IMR-90 (cell line): Measurements from ENCODE around the gene TSPY10. TPM values are rescaled to one million over a fixed set of nuclear protein-coding genes. Genes with fewer than 3 reads are reported as not detected.
"Not testable (repeated sequence)": the region's sequence is repeated elsewhere in the genome, so short reads cannot be mapped to it uniquely, and the experiment has no call there.

Experiments used
- ATAC-seq: fragments of 200-7000 bp; cut with Tn5 transposase; 2 replicates; pipeline ENCODE4 v1.9.1; 2020; ENCODE audit warnings: low read depth, mild to moderate bottlenecking, moderate library complexity
- BruUV-seq: library from RNA; stranded (reverse); fragments of 400-500 nt; replicated peaks from 2 replicates; lab custom pipeline; 2021; lab: Mats Ljungman, UMichigan
- CTCF ChIA-PET: fragments of 300-600 bp; formaldehyde crosslinking; extraction: SDS; loops from one replicate; lab custom pipeline; 2021; ENCODE audit warnings: antibody characterized with exemption; lab: Yijun Ruan, JAX
- POLR2A ChIA-PET: fragments of 300-600 bp; sonication (Branson Sonifier 250); formaldehyde crosslinking; loops from one replicate; lab custom pipeline; 2022; ENCODE audit warnings: antibody characterized with exemption; ENCODE audit not compliant: unreplicated experiment; lab: Charles Lee
- DNase-seq: peaks from one replicate; pipeline ENCODE4 v3.0.0; 2013
- H2AFZ ChIP-seq: replicated peaks from 2 replicates; pipeline ENCODE3; 2013; ENCODE audit warnings: low read length, mild to moderate bottlenecking; ENCODE audit not compliant: poor library complexity
- H2AK5ac ChIP-seq: 2 replicates; pipeline ENCODE4 v1.6.1; 2013; ENCODE audit warnings: low read depth, low read length, inconsistent platforms
- H2AK9ac ChIP-seq: replicated peaks from 2 replicates; pipeline ENCODE3; 2013; ENCODE audit warnings: mild to moderate bottlenecking, low read depth, low read length, moderate library complexity; ENCODE audit not compliant: poor library complexity
- H2BK120ac ChIP-seq: 2 replicates; pipeline ENCODE4 v1.6.1; 2013; ENCODE audit warnings: low read depth, low read length, inconsistent platforms
- H2BK15ac ChIP-seq: 3 replicates; pipeline ENCODE4 v1.6.1; 2013; ENCODE audit warnings: low read depth, low read length, inconsistent platforms
- H2BK20ac ChIP-seq: 2 replicates; pipeline ENCODE4 v1.6.1; 2013; ENCODE audit warnings: low read depth, mild to moderate bottlenecking, inconsistent platforms, low read length, moderate library complexity
- H2BK5ac ChIP-seq: 2 replicates; pipeline ENCODE4 v1.6.1; 2013; ENCODE audit warnings: mild to moderate bottlenecking, low read depth, low read length, inconsistent platforms; ENCODE audit not compliant: poor library complexity, severe bottlenecking
- H3K14ac ChIP-seq: replicated peaks from 2 replicates; pipeline ENCODE4 v1.6.1; 2013; ENCODE audit warnings: low read depth, low read length, inconsistent platforms
- H3K18ac ChIP-seq: 2 replicates; pipeline ENCODE4 v1.6.1; 2013; ENCODE audit warnings: low read depth, low read length, control low read depth
- H3K23ac ChIP-seq: 2 replicates; pipeline ENCODE4 v1.6.1; 2013; ENCODE audit warnings: low read depth, low read length, inconsistent platforms
- H3K27ac ChIP-seq: 2 replicates; pipeline ENCODE4 v1.5.1; 2013; ENCODE audit warnings: mild to moderate bottlenecking, control low read depth, low read length; ENCODE audit not compliant: insufficient read depth
- H3K27me3 ChIP-seq: 2 replicates; pipeline ENCODE4 v1.6.1; 2013; ENCODE audit warnings: low read length; ENCODE audit not compliant: control insufficient read depth, insufficient read depth
- H3K36me3 ChIP-seq: 2 replicates; pipeline ENCODE4 v1.6.1; 2013; ENCODE audit warnings: low read length, mixed read lengths; ENCODE audit not compliant: control insufficient read depth, insufficient read depth
- H3K4ac ChIP-seq: 2 replicates; pipeline ENCODE4 v1.6.1; 2013; ENCODE audit warnings: low read depth, low read length, inconsistent platforms
- H3K4me1 ChIP-seq: 2 replicates; pipeline ENCODE4 v1.6.1; 2013; ENCODE audit warnings: low read length, mixed read lengths; ENCODE audit not compliant: control insufficient read depth, insufficient read depth
- H3K4me2 ChIP-seq: 2 replicates; pipeline ENCODE4 v1.6.1; 2013; ENCODE audit warnings: low read depth, mild to moderate bottlenecking, control low read depth, low read length, moderate library complexity
- H3K4me3 ChIP-seq: 2 replicates; pipeline ENCODE4 v1.5.1; 2013; ENCODE audit warnings: low read depth, mild to moderate bottlenecking, control low read depth, low read length, moderate library complexity; ENCODE audit not compliant: insufficient read depth
- H3K56ac ChIP-seq: 2 replicates; pipeline ENCODE4 v1.6.1; 2013; ENCODE audit warnings: low read length, inconsistent platforms; ENCODE audit not compliant: insufficient read depth; ENCODE audit errors: extremely low read depth
- H3K79me1 ChIP-seq, 2 experiments: 2 replicates each; pipeline ENCODE4 v1.6.1; 2013; ENCODE audit warnings: low read length in 2 of 2, inconsistent platforms in 1 of 2, low read depth in 1 of 2
- H3K9ac ChIP-seq: 2 replicates; pipeline ENCODE4 v1.6.1; 2013; ENCODE audit warnings: low read depth, low read length, control low read depth
- H3K9me1 ChIP-seq: 2 replicates; pipeline ENCODE4 v1.6.1; 2013; ENCODE audit warnings: low read length, inconsistent platforms; ENCODE audit not compliant: insufficient read depth
- H3K9me3 ChIP-seq: 2 replicates; pipeline ENCODE4 v1.6.1; 2013; ENCODE audit warnings: low read length; ENCODE audit not compliant: control insufficient read depth, insufficient read depth
- H4K20me1 ChIP-seq: 2 replicates; pipeline ENCODE4 v1.6.1; 2013; ENCODE audit warnings: low read length, inconsistent platforms; ENCODE audit not compliant: insufficient read depth
- H4K5ac ChIP-seq: 2 replicates; pipeline ENCODE4 v1.6.1; 2013; ENCODE audit warnings: mild to moderate bottlenecking, low read depth, low read length, control low read depth
- H4K8ac ChIP-seq, 2 experiments: 2 replicates each; pipeline ENCODE4 v1.6.1; 2013; ENCODE audit warnings: low read depth in 2 of 2, low read length in 2 of 2, control low read depth in 1 of 2, inconsistent platforms in 1 of 2
- H4K91ac ChIP-seq: 2 replicates; pipeline ENCODE4 v1.6.1; 2013; ENCODE audit warnings: low read depth, low read length, inconsistent platforms; ENCODE audit not compliant: insufficient read depth
- WGBS, 2 experiments: methylation state at CpG; one replicate each; pipeline versions ENCODE4 v1.1.5 to v1.1.7; 2013; ENCODE audit warnings: missing lambda C conversion rate in 2 of 2; ENCODE audit not compliant: insufficient read length in 1 of 2; ENCODE audit errors: extremely low coverage in 2 of 2; 5-methylcytosine and 5-hydroxymethylcytosine counted together
- dilution Hi-C: fragments of 300-500 bp; cut with HindIII; formaldehyde crosslinking; loops from one replicate; pipeline ENCODE4 v1.14.3; 2018; ENCODE audit warnings: low sequenced_read_pairs; ENCODE audit not compliant: unreplicated experiment
- in situ Hi-C: fragments of 300-500 bp; cut with MboI; formaldehyde crosslinking; loops from 3 replicates; pipeline ENCODE4 v1.14.3; 2019; ENCODE audit warnings: low sequenced_read_pairs, inconsistent platforms, mixed read lengths
- intact Hi-C: fragments of 100-400 bp; cut with micrococcal nuclease; formaldehyde crosslinking; loops from 2 replicates; pipeline ENCODE4 v1.10.0; 2022
- polyA plus RNA-seq, 3 experiments: library from polyadenylated mRNA; depleted of rRNA; stranded (reverse); fragments of >200 nt; gene quantifications; 2 replicates each; pipeline ENCODE4 v1.2.3, GENCODE V29; 2012; ENCODE audit warnings: low replicate concordance in 1 of 3
- total RNA-seq: library from RNA; depleted of rRNA; stranded (reverse); fragments of >200 nt; gene quantifications from 2 replicates; pipeline ENCODE4 v1.2.3, GENCODE V29; 2012

TSPY10 gene
- total and polyA plus RNA-seq, 2 of the 4 experiments (the other 2 are of a cell fraction), result not detected

DNA sequence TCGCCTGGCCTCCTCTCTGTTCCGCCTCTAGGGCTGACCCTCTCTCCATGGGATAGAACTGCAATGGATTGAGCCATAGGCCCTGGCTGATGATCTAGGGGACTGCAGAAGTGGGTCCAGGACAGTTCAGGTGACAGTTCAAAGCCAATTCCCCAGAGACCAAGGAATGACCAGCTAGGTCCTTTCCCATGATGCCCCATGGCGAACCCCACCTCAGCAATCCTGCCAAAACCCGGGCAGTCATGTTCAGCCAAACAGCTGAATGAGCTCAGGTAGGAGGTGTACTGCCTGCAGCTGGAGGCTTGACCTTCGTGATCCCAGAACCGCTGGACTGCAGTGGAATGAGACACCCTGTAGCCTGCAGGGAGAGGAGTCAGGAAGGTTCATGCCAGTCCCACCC, 23.3 kb upstream of the TSPY10 start:
- H3K9me3 ChIP-seq, ATAC-seq, H3K4me2 ChIP-seq, H3K4me3 ChIP-seq, H2AK5ac ChIP-seq, H3K4me1 ChIP-seq, CTCF ChIA-PET, H3K4ac ChIP-seq, H3K36me3 ChIP-seq, H4K5ac ChIP-seq, H2BK120ac ChIP-seq, H3K14ac ChIP-seq, dilution Hi-C loops, H4K20me1 ChIP-seq, H4K91ac ChIP-seq, H3K23ac ChIP-seq, H3K9me1 ChIP-seq, DNase-seq, H3K79me1 ChIP-seq, H3K27me3 ChIP-seq, H3K27ac ChIP-seq, H2AK9ac ChIP-seq, H2AFZ ChIP-seq, H3K56ac ChIP-seq, BruUV-seq, H2BK15ac ChIP-seq, H2BK20ac ChIP-seq, H3K9ac ChIP-seq, intact Hi-C loops, in situ Hi-C loops, H3K18ac ChIP-seq, H2BK5ac ChIP-seq, H4K8ac ChIP-seq, POLR2A ChIA-PET: not testable (repeated sequence)
- no CpG with 5 or more reads among the region's 6 CpGs for WGBS, 2 experiments

DNA sequence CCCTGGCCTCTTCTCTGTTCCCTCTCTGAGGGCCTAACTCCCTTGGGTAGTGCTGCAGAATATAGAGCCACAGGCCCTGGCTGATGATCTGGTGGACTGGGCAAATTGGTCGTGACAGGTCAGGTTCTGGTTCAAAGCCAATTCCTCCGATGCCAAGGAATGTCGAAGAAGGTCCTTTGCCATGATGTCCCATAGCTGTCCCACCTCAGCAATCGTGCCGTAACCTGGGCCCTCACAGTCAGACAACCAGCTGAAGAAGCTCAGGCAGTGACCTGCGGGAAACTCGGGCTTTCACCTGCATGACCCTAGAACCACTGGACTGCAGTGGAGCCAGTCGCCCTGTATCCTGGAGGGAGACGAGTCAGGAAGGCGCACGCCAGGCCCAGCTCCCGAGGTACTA, 11.4 kb upstream of the TSPY10 start:
- H4K8ac ChIP-seq, H3K18ac ChIP-seq, H3K79me1 ChIP-seq, H2BK15ac ChIP-seq, H2AK9ac ChIP-seq, H4K20me1 ChIP-seq, H2BK20ac ChIP-seq, H3K9me3 ChIP-seq, POLR2A ChIA-PET, H3K23ac ChIP-seq, H3K27me3 ChIP-seq, H3K9ac ChIP-seq, H2AFZ ChIP-seq, in situ Hi-C loops, dilution Hi-C loops, H3K56ac ChIP-seq, ATAC-seq, H3K4me3 ChIP-seq, H3K36me3 ChIP-seq, intact Hi-C loops, H3K9me1 ChIP-seq, CTCF ChIA-PET, H4K5ac ChIP-seq, H3K14ac ChIP-seq, H3K27ac ChIP-seq, H2BK120ac ChIP-seq, H4K91ac ChIP-seq, DNase-seq, H3K4me1 ChIP-seq, H2BK5ac ChIP-seq, H3K4ac ChIP-seq, BruUV-seq, H2AK5ac ChIP-seq, H3K4me2 ChIP-seq: not testable (repeated sequence)
- no CpG with 5 or more reads among the region's 12 CpGs for WGBS, 2 experiments
